Measurements from ENCODE around the gene INTS1. TPM values are rescaled to one million over a fixed set of nuclear protein-coding genes. Genes with fewer than 3 reads are reported as not detected.

Gene INTS1
- total RNA-seq, 1 experiment from 2014 or later = 122 TPM

GRCh38 chr7:1538544-1539180 is 34.5 kb upstream of the INTS1 start:
- Histone ChIP-seq H3K27me3 (replicated peaks; ENCODE audit: control insufficient read depth, insufficient read depth, low read length) (no peaks in the 10 kb centered on the region), H3K9me3 (no peaks in the 10 kb centered on the region), H3K36me3 (ENCODE audit: control insufficient read depth, insufficient read depth, low read length) (peaks cover 3% of the 10 kb centered on the region), H3K4me1 (peaks cover 34% of the 10 kb centered on the region), H3K4me3 (ENCODE audit: low read depth, low read length) (no peak overlapping the region)
- no peak for DNase-seq
- Mint-ChIP-seq H3K36me3 (ENCODE audit: insufficient read depth, unreplicated experiment) (peaks cover 69% of the 10 kb centered on the region), H3K27ac (ENCODE audit: unreplicated experiment) (no peak overlapping the region), H3K4me3 (ENCODE audit: unreplicated experiment) (no peak overlapping the region), H3K4me1 (ENCODE audit: low read depth, unreplicated experiment) (peaks cover 2% of the 10 kb centered on the region), H3K27me3 (ENCODE audit: insufficient read depth, unreplicated experiment) (no peaks in the 10 kb centered on the region), H3K9me3 (ENCODE audit: unreplicated experiment) (no peaks in the 10 kb centered on the region)
- no TSS peak for BruUV-seq (replicated peaks)
- ChIA-PET POLR2A (interaction anchor here (0.6 kb wide), 1 partner anchor 23 kb away, joined by 3 read pairs; no protein-coding TSS in a partner anchor), CTCF (no interaction called here)
- intact Hi-C loops (cut with micrococcal nuclease; ENCODE audit: unreplicated experiment) = no loop called here
- TF ChIP-seq CTCF (IDR thresholded peaks at IDR 0.05; ENCODE audit: insufficient read depth in 1 of 2, low read depth in 1 of 2, low read length in 1 of 2, severe bottlenecking in 1 of 2, unreplicated experiment in 1 of 2) = no peak

- no peak for TF ChIP-seq CTCF (IDR thresholded peaks at IDR 0.05; ENCODE audit: insufficient read depth in 1 of 2, low read depth in 1 of 2, low read length in 1 of 2, severe bottlenecking in 1 of 2, unreplicated experiment in 1 of 2)
- ChIA-PET CTCF (interaction anchor here (0.6 to 3.3 kb wide), 3 partner anchors 18 to 41 kb away, joined by 3 to 28 read pairs (median 4); partner anchors contain the start of gene TMEM184A), POLR2A (interaction anchor here (0.7 to 2.4 kb wide), 3 partner anchors 11 to 33 kb away, joined by 3 to 31 read pairs (median 4); partner anchors contain the start of genes PSMG3 and TMEM184A)
- peak overlapping the region; percentile 88 for H3K27ac Mint-ChIP-seq (ENCODE audit: unreplicated experiment)
- Histone ChIP-seq H3K9me3 (no peaks in the 10 kb centered on the region), H3K4me3 (ENCODE audit: low read depth, low read length) (peak overlapping the region; percentile 28), H3K4me1 (peaks cover 42% of the 10 kb centered on the region), H3K27me3 (replicated peaks; ENCODE audit: control insufficient read depth, insufficient read depth, low read length) (no peaks in the 10 kb centered on the region), H3K36me3 (ENCODE audit: control insufficient read depth, insufficient read depth, low read length) (peaks cover 3% of the 10 kb centered on the region)
- H3K27me3 Mint-ChIP-seq (ENCODE audit: insufficient read depth, unreplicated experiment) = no peaks in the 10 kb centered on the region
- H3K4me3 Mint-ChIP-seq (ENCODE audit: unreplicated experiment) = peak overlapping the region; percentile 65
- no peaks in the 10 kb centered on the region for H3K9me3 Mint-ChIP-seq (ENCODE audit: unreplicated experiment)
- H3K4me1 Mint-ChIP-seq (ENCODE audit: low read depth, unreplicated experiment) = peaks cover 11% of the 10 kb centered on the region
- peaks cover 72% of the 10 kb centered on the region for H3K36me3 Mint-ChIP-seq (ENCODE audit: insufficient read depth, unreplicated experiment)
- TSS peak; percentile 77 for BruUV-seq (replicated peaks)
- intact Hi-C loops (cut with micrococcal nuclease; ENCODE audit: unreplicated experiment) = loop anchor here (1.0 kb wide), 1 partner anchor 18 kb away; no protein-coding TSS in a partner anchor
- DNase-seq = peak; percentile 52 to 54
Measured at GRCh38 chr7:1537535-1538412, 33.6 kb upstream of the INTS1 start.
